BJ (cell line): ENCODE results near the gene ATP8A1. TPM values are rescaled to one million over a fixed set of nuclear protein-coding genes. Genes with fewer than 3 reads are reported as not detected.

ENCODE experiments used
- CTCF ChIA-PET: fragments of 350-600 bp; formaldehyde crosslinking; extraction: SDS; loops from one replicate; lab custom pipeline; 2021; ENCODE audit warnings: antibody characterized with exemption, inconsistent platforms; lab: Yijun Ruan, JAX
- POLR2A ChIA-PET: fragments of 300-600 bp; sonication (Branson Sonifier 250); formaldehyde crosslinking; extraction: SDS; loops from one replicate; lab custom pipeline; 2021; ENCODE audit warnings: antibody characterized with exemption; lab: Charles Lee
- DNase-seq: peaks from one replicate; pipeline ENCODE4 v3.0.0-alpha.2; 2011; ENCODE audit warnings: low read depth
- H3K27me3 ChIP-seq: 2 replicates; pipeline ENCODE4 v1.6.0; 2011; ENCODE audit warnings: low read length; ENCODE audit not compliant: control insufficient read depth, insufficient read depth
- H3K36me3 ChIP-seq: 2 replicates; pipeline ENCODE4 v1.5.1; 2011; ENCODE audit warnings: low read length; ENCODE audit not compliant: control insufficient read depth, insufficient read depth
- H3K4me3 ChIP-seq: 2 replicates; pipeline ENCODE4 v1.5.1; 2011; ENCODE audit warnings: low read depth, mild to moderate bottlenecking, control low read depth, low read length
- polyA plus RNA-seq: library from polyadenylated mRNA; depleted of rRNA; stranded (reverse); fragments of >200 nt; gene quantifications from 2 replicates; pipeline ENCODE4 v1.2.3, GENCODE V29; 2011
- TF ChIP-seq, protein P1 (sequence below): IDR thresholded peaks from 2 replicates; pipeline ENCODE4 v1.5.1; 2011; ENCODE audit warnings: low read depth, mild to moderate bottlenecking, control low read depth, inconsistent platforms, low read length, moderate library complexity; ENCODE audit not compliant: insufficient read depth

ATP8A1 gene
- polyA plus RNA-seq, 1 experiment = 0.02 TPM

DNA sequence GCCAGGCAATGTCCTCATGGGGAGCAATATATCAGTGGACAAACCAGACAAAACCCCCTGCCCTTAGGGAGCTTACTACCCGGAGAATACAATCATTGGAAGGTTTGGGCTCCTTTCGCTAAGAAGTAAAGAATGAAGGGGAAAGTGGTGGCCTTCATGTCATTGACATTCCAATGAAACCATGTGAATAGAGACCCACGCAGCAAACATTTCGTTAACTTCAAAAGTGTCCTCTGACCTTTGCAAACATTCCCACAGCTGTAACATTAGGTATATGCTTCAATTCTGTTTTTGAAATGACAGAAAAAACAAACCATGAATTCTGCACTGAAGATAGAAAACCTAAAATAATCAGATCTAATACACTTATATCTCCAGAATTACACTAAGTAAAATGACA is 7.0 kb downstream of the ATP8A1 start:
- no peak for DNase-seq
- TF ChIP-seq, protein P1, sequence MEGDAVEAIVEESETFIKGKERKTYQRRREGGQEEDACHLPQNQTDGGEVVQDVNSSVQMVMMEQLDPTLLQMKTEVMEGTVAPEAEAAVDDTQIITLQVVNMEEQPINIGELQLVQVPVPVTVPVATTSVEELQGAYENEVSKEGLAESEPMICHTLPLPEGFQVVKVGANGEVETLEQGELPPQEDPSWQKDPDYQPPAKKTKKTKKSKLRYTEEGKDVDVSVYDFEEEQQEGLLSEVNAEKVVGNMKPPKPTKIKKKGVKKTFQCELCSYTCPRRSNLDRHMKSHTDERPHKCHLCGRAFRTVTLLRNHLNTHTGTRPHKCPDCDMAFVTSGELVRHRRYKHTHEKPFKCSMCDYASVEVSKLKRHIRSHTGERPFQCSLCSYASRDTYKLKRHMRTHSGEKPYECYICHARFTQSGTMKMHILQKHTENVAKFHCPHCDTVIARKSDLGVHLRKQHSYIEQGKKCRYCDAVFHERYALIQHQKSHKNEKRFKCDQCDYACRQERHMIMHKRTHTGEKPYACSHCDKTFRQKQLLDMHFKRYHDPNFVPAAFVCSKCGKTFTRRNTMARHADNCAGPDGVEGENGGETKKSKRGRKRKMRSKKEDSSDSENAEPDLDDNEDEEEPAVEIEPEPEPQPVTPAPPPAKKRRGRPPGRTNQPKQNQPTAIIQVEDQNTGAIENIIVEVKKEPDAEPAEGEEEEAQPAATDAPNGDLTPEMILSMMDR = no peak
- CTCF ChIA-PET = no interaction called here
- Histone ChIP-seq H3K4me3 (no peak overlapping the region), H3K27me3 (no peaks in the 10 kb centered on the region; the same call in 1 of the 2 replicates), H3K36me3 (no peaks in the 10 kb centered on the region)
- POLR2A ChIA-PET = no interaction called here

DNA sequence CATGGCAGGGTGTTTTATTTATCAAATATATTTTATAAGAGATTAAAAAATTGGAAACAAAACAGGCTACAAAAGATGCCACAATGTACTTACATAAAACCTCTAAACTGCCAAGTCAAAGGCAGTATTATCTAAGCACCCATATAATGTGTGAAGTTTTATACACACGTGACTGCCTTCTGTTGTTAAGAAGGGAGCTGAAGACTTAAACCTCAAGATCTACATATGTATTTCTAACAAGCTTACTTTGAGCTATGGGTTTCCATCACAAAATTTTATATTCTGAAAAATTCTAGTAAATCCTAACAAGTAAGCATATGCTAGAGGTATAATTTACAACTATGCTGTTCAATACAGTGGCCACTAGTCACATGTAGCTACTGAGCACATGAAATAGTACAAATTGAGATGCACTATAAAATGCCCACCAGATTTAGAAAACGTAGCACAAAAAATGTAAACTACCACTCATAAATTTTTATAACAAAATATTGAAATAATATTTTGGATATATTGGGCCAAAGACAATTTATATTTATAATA is 9.8 kb downstream of the ATP8A1 start:
- Histone ChIP-seq H3K27me3 (no peaks in the 10 kb centered on the region; the same call in 1 of the 2 replicates), H3K36me3 (no peaks in the 10 kb centered on the region), H3K4me3 (no peak overlapping the region)
- POLR2A ChIA-PET = no interaction called here
- TF ChIP-seq, protein P1 = no peak
- CTCF ChIA-PET = no interaction called here
- DNase-seq = no peak

DNA sequence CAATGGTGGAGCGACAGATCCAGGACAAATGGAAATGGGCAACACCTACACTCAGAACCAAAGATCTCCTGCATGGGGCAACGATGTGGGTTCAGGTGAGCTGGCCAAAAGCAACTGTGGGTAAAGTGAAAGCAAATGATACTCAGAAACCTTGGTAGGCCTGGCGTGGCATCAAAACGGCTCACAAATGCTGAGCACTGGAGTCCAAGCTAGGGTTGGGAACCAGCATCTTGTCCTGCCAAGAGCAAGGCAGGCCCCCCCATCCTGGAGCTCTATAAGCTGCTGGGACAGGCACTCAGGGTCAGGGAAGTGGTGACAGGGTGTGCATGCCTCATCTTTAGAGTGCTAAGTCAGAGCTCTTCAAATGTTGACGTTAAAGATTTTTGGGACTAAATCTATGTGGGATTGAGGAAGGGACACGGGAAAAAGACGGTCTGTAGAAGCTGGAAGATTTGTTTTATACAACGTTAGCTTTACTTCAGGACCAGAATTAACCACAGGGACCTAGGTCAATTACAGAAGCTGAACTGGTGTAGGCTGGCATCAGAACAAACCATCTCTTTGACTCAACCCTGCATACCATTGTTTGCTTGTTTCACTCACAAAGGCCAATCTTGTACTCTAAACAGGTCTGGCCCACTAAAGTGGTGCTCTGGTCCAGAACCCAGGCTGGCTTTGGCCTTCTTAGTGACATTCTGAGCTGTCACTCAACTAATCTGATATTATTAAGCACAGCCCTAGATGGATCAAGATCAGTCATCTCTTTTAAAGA is 10.7 kb downstream of the ATP8A1 start:
- ChIA-PET POLR2A (no interaction called here), CTCF (no interaction called here)
- DNase-seq = no peak
- Histone ChIP-seq H3K27me3 (no peaks in the 10 kb centered on the region), H3K4me3 (no peak overlapping the region), H3K36me3 (no peaks in the 10 kb centered on the region)
- TF ChIP-seq, protein P1 = no peak

DNA sequence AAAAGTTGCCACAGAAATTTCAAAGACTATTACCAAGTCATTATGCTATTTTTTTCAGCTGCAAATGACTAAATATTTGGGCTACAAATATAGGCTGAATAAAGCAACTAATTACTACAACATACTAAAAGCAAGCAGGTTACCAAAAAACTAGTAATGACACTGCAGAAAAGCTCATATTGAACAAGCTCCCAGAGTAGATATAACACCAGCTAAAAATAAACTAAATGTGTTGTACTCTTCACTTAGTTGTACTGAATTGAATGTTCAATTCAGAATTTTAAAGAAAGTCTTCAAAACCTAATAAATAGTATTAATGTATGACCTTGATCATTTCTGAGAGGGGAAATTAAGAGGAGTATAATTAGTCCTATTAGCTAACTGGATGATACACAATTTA is 12.0 kb downstream of the ATP8A1 start:
- POLR2A ChIA-PET = no interaction called here
- CTCF ChIA-PET = interaction anchor here (0.8 kb wide), 1 partner anchor 19 kb away, joined by 3 read pairs; no protein-coding TSS in a partner anchor
- H3K36me3 ChIP-seq = no peaks in the 10 kb centered on the region

DNA sequence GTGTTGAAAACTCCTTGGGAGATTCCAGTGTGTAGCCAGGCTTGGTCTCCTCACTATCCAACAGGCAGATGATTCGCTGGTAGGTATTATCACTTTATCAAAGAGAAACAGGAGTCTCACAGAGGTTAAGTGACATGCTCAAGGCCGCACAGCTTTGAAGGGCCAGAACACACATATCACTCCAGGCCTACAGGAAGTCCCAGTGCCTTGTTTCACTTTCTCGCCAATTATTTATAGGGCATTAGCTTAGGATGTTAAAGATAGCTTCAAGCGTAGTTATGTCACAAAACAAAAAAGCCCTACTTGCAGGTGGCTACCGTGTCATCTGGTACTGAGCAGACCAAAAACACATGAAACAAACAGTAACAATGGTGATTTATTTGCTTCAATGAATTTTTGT is 13.2 kb downstream of the ATP8A1 start:
- CTCF ChIA-PET = no interaction called here
- H3K27me3 ChIP-seq = no peaks in the 10 kb centered on the region
- TF ChIP-seq, protein P1 = no peak
- DNase-seq = no peak
- H3K36me3 ChIP-seq = no peaks in the 10 kb centered on the region
- POLR2A ChIA-PET = no interaction called here
- H3K4me3 ChIP-seq = no peak overlapping the region

More for the DNA sequence above, 12.0 kb downstream of the ATP8A1 start:
- no peaks in the 10 kb centered on the region for H3K27me3 ChIP-seq
- no peak for DNase-seq
- H3K4me3 ChIP-seq = no peak overlapping the region
- TF ChIP-seq, protein P1 = no peak
